Measurements from ENCODE around the gene SLC41A1.

DNA sequence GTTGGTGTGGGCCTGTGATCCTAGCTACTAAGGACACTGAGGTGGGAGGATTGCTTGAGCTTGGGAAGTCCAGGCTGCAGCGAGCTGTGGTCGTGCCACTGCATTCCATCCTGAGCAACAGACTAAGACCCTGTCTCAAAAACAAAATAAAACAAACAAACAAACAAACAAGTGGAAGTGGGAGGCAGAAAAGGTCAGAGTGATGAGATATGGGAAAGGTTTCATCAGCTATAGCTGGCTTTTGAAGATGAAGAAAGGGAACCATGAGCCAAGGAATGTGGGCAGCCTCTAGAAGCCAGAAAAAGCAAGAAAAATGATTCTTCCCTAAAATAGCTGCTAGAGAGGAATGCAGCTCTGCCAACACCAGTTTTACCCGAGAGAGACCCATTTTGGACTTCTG lies 52.4 kb downstream of the SLC41A1 start:
- no peak for TF ChIP-seq POLR2A (IDR thresholded peaks at IDR 0.05; ENCODE audit: low read length)
- no peak for TF ChIP-seq GATA1 (IDR thresholded peaks at IDR 0.05; ENCODE audit: low read depth, low read length)
